NK-92 (cell line): ENCODE results near the gene FXYD1.
"Not testable (repeated sequence)": the region's sequence is repeated elsewhere in the genome, so short reads cannot be mapped to it uniquely, and the experiment has no call there.

Source experiments
- DNase-seq: peaks from one replicate; lab custom pipeline; 2025; ENCODE audit not compliant: unreplicated experiment; lab: John Stamatoyannopoulos, UW

FXYD1 gene

DNA sequence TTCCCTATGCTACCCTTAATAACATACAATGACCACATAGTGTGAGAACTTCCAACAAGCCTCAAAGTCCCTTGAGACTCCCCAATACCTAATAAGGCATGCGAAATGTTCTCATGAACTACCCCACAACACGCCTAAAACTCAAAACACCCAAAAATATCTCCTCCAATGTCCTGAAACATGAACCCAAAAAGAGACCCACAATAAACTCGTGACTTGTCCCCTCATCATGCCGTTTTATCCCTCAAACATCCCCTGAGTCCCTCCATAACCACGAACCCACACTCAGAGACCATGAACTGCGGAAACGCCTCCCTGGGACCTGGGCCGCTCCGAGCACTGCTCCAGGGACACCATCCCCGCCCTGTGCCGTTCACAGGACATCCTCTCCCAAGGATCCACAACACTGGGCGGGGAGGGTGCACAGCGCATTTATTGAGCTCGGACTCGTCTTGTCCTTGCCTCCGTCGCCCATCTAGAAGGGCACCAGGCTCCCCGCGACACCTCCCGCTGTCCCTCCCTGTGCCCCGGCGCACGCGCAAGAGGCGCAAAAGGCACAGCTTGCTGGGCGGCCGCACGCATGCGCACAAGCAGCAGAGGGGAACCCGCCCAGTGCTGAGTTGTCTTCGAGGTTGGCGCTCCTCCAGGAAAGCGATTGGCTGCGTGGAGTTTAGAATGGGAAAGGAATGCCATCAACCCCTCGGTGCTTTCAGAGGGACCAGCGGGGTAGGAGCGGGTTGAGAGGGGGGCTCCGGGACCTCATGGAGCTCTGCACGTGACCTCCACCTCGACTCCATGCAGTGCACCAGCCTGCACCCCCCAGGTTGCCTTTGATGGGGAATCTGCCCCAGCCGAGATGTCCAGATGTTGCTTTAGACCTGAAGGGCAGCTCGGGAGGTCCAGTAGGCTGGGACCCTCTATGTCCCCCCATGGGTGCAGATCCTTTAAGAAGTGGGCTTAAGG, 14.2 kb upstream of the FXYD1 start:
- DNase-seq, result no peak

DNA sequence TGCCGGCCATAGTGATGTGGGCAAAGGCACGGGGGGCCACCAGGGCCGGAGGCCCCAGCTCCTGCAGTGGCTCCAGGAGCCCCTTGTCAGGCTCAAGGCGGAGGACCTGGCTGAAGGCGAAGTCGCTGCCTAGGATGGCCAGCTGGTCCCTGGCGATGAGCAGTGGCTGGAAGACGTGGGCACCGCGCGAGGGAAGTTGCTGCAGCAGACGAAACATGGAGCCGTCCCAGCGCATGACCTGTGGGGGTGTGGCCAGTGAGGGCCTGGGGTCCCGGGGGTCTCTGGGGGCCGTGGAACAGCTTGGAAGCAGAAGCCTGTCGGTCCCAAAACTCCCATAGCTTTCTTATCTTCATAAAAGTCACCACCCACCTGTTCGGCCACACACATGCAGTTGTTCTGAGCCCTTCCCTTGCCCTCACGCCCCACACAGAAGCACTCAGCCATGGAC, 13.3 kb upstream of the FXYD1 start:
- DNase-seq, result no peak

DNA sequence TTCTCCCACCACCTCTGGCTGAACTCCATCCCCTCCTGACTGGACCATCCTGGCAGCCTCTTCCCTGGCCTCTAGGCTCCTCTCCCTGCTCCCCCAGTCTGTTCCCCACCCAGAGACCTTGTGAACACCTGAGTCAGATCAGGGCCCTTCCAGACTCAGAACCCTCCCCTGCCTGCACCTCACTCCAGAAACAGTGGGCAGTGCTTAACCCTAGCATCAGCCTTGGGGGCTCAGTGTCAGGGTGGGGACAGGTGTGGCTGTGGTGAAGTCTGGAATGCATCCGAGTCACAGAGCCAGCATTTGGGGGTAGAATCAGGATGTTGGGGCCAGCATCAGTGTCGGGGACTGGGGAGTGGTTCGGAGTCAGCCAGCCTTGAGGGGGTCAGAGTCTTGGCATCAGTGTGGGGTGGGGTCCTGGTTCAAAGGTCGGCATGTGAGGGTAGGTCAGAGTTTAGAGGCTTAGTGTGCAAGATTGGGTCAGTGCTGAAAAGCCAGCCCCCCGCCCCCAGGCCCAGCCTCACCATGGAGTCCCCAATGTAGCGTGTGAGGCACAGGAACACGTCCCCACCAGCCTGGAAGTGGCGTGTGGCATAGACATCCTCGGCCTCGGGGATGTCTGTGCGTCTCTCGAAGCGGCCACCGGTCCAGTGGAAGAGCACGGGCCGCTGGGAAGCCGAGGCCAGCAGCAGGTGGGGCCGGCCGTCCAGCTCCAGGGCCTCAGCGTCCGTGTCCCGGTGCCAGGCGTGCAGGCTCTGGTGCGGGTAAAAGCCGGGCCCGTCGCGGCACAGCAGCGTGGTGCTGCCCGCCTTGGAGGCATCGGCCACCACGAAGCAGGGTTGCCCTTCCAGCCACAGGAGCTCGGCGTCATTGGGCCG, 12.6 kb upstream of the FXYD1 start:
- no peak for DNase-seq

DNA sequence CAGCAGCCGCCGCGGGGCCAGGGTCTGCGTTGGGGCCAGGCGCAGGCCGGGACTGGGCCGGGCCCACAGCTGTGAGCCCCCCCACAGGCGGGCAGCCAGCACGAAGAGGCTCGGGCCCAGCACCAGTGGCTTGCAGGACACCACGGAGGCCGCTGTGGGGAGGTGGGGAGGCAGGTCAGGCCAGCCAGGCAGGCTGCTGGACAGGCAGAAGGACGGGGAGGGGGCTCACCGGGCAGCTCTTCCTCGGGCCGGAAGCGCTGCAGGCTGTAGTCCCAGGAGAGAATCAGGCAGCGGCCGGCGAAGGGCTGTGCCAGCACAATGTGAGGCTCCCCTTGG, 12.0 kb upstream of the FXYD1 start:
- no peak for DNase-seq

DNA sequence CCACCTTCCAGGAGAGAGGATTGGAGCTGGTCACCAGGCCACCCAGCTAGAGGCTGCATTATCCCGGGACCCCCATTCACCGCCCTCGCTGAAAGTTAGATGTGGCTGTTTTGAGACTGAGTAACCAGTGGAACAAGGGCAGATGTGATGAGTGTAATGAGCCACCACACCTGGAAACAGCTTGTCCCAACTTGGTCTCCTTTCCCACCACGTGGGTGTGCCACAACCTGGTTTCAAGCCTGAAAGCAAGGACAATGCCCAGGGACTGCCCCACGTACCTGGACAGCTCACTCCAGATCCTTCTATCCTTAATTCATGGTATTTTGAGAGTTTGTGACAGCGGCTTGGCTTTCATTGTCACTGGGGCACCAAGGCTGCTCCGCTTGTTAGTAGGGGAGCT, 10.8 kb upstream of the FXYD1 start:
- DNase-seq, result no peak

DNA sequence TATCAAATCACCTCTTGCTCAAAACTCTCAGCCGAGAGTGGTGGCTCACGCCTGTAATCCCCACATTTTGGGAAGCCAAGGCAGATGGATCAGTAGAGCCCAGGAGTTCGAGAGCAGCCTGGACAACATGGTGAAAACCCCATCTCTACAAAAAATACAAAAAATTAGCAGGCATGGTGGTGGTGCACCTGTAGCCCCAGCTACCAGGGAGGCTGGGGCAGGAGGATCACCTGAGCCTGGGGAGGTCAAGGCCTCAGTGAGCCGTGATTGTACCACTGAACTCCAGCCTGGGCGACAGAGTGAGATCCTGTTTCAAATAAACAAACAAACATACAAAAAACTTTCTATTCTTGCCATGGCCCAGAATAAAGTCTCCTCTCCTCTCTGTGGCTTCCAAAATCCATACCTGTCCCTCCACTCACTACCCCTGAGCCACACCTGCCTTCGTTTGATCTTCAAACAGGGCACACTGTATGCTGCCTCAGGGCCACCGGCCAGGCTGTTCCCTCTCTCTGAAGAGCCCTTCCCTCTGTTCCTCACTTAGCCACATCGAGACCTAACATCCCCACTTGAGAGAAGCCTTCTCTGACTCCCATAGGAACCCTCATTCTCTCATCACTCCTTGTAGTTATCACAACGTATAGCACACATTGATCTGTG, 10.1 kb upstream of the FXYD1 start:
- DNase-seq, result no peak

DNA sequence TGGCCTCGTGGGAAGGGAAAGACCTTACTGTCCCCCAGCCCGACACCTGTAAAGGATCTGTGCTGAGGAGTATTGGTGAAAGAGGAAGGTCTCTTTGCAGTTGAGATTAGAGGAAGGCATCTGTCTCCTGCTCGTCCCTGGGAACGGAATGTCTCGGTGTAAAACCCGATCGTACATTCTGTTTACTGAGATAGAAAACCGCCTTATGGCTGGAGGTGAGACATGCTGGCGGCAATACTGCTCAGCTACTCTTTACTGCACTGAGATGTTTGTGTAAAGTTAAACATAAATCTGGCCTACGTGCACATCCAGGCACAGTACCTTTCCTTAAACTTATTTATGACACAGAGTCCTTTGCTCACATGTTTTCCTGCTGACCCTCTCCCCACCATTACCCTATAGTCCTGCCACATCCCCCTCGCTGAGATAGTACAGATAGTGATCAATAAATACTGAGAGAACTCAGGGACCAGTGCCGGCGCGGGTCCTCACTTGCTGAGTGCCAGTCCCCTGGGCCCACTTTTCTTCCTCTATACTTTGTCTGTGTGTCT, 8.8 kb upstream of the FXYD1 start:
- DNase-seq, result not testable (repeated sequence)

DNA sequence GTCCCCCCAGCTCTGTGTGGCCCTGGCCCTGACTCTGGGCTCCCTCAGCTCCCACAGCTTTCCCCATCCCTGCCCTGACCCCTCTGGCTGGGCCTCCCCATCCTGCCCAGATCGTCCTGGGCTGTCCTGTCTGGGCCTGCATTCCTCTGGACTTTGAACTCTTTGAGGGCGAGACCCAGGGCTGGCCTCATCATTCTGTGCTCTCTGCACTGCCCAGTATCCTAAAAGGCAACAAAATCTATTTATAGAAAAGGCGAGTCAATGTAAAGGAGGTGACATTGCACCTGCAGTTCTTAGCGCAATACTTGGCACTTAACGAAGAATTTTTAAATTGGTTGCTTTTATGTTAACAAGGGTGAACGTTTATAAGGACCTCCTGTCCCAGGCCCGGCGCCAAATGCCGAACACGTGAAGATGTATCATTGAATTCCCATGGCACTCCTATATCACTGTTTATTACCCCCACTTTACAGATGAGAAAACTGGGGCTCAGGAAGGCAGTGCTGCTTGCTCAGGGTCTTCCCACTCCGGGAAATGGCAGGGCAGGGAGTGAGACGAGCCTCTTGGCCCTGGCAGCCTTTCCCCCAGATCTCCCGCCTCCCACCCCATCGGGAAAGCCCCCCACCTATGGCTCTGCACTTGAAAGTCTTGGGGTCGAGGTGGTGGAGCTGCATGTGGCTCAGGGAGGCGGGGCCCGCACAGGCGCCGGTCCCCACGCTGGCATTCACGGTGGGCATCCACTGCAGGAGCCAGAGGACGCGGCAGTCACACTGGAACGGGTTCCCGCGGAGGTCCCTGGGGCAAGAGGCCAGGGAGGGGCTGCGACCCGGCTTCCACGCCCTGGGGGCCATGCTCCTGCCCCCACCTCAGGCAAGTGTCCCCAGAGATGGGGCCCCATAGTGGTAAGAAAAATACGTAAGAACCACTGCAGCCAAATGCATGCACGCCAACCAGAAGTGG, 7.6 kb upstream of the FXYD1 start:
- no peak for DNase-seq

DNA sequence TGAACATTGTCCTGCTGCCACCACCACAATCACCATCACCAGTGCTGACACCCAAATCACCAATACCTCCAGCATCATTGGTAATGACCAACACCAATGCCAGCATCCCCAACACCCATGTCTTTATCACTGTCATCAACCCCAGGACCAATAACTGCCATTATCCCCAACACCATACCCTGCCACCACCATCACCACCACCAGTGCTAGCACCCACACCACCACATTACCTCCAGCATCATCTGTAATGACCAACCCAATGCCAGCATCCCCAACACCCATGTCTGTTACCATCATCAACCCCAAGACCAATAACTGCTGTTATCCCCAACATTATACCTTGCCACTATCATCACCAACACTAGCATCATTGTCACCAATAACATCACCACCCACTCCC, 6.4 kb upstream of the FXYD1 start:
- no peak for DNase-seq

DNA sequence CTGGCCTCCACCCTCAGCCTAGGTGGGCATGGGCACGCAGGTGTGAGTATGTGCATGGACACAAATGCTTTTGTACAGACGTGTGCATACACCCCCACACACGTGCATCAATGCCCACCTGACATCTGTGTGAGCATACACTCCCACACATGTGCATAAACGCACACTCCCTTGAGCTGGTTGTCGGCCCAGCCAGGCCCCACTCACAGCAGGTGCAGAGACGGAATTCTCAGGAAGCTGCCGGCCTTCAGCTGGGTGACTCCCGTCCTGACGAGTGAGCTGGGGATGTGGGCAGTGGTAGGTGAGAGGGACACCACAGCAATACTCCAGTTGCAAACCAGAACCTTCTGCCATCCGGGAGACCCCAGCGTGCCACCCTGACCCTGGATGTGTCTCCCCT, 4.8 kb upstream of the FXYD1 start:
- no peak for DNase-seq

DNA sequence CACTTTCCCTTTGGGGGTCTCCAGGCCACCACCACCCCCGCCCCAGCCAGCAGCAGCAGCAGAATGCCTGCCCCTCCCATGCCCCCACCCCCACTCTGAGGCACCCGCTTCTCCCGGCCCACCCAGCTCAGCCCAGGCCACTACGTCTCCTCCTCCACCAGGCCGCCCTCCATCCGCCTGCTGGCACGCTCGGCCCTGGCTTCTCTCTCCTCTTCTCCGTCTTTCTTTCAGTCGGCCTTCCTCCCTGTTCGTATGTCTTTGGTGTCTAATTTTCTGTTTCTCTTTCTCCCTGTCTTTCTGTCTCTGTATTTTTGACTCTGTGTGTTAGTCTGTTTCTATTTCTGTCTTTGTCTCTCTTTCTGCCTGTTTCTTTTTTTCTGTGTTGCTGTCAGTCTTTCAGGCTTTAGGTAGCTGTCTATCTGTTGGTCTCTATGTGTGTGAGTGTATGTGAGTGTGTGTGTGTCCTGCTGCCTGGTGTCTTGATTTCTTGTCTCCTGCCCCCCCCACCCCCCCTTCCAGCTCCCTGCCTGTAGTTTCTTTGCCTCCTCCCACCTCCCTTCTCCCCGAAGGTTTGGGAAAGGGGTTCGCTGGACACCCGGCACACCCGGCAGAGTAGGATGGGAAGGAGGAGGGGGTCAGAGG, 3.9 kb upstream of the FXYD1 start, which contains the start of gene LGI4:
TSS of gene LGI4 (minus strand) at position 459 of the 642 bp plus-strand sequence. CDS start at position 80, 379 bp downstream.
- no peak for DNase-seq

DNA sequence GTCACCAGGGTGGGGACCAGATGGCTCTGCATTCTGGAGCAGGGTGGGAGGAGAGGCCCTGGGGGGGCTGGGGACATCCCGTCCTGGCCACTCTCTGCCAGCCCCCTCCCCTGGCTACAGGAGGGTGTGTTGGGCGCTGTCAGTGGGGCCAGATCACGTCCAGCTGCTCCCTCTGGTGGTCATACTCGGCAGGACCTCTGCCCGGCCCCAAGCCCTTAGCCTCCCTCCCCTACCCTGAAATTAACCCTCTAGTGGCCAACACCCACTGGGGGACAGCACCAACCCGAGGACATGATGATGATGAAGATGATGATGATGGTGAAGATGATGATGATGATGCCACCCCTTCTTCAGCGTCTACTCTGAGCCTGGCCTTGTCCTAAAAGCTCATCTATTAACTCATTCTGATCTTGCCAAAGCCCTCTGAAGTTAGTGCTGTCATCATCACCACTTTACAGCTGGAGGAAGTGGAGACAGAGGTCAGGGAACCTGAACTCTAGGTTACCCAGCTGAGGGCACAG, 3.2 kb upstream of the FXYD1 start:
- no peak for DNase-seq

DNA sequence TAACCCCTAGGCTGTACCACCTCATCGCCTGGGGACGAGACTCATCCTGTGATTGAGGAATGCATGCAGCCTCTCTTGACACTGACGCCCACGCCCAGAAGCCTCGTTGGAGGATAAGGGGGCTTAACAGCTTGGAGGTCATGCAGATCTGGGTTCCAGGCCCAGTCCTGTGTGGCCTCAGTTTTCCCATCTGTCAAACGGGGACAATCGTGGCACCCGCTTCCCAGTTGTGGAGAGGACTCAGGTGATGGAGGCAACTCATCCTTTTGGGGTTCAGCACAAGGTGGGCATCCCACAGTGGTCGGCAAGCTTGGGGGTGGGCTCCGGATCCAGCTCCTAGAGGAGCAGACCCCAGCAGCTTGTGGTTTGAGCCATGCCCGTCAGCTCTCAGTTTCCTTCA, 2.4 kb upstream of the FXYD1 start:
- no peak for DNase-seq

DNA sequence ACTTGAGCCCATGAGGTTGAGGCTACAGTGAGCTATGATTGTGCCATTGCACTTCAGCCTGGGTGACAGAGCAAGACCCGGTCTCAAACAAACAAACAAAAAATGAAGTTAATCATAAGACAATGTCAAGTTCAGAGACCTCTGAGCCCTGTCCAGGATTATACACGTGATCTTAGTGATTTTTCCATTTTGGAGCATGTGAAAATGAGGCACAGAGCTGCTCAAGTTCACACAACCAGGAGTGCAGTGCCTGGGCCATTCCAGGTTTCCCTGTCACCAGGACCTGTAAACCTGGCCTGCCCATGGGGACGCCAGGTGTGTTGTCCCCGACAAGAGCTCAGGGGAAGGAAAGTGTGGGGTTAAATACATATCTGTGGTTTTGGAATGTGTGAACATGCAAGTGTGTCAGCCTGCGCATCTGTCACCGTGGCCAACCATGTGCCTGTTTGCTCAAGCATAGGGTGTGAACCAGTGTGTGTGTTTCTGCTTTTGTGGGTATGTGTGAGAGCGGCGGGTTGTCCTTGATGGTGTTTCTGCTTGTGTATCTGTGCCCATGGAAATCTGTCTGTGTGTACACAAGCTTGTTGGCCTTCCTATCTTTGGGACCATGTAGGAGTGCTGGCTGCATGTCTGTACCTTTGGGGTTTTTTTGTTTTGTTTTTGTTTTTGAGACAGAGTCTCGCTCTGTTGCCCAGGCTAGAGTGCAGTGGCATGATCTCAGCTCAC, 1.5 kb upstream of the FXYD1 start:
- no peak for DNase-seq

DNA sequence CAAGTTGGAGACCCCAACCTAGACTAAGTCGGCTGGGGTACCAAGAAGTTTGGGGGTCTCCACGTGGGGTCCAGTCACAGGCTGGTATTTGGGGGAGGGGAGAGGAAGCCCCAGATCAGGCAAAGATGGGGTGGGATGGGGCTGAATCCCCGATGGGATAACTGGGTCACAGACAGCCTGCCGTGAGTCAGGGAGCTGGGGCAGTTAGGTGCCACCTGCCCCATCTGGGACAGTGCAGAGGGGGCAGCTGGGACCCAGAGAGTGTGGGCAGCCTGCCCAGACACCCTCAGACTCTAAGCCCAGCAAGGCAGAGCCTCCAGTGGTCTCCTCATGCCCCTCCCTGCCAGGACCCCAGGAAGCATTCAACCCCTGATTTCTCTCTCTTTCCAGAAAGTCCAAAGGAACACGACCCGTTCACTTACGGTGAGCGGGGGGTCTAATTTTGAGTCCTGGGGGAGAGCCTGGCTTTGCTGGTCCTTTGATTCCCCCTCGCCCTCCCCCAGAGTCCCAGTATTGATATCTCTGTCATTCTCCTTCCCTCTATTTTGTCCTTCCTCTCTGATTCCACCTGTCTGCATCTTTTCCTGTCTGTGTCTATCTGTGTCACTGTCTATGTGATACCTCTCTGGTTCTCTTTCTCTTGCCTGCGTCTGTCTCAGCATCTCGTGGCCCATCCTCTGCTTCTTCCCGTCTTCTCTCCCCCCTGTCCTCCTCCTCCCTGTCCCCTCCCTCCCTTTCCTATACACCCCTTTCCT, 1.8 kb downstream of the FXYD1 start:
- DNase-seq, result no peak

DNA sequence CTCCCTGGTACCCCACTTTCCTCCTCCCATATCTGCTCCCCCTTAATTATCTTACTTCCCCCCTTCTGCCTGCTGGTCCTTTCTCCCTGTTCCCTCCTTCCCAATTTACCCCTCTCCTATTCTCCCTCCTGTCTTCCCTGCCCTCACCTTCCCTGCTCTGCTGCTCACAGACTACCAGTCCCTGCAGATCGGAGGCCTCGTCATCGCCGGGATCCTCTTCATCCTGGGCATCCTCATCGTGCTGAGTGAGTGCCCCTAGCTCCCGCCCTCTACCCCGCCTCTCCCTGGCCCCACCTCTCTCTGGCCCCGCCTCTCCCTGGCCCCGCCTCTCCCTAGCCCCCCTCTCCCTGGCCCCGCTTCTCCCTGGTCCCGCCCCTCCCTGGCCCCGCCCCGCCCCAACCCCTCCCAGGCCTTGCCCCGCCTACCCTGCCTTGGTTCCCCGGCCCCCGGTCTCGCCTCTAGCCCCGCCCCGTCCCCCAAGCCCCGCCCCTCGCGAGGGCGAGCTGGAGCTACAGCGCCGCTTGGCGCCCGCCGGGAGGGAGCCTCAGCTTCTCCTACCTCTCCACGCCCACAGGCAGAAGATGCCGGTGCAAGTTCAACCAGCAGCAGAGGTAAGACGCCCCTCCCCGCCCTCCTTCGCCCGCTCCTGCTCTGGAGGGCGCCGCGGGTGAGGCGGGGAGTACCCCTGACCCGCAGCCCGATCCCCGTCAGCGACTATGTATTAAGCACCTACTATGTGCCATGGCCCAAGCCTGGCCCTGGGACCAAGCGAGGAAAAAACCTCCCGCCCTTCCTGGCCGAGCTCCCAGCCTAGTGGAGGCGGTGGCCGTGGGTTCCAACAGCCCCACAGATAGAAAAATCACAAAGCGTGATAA, 2.6 kb downstream of the FXYD1 start:
- DNase-seq, result peak; percentile 33
